GM18511 (cell line): ENCODE measurements around the gene SPSB1.

Experiments
- ATAC-seq: cut with Tn5 transposase; IDR thresholded peaks from one replicate; pipeline ENCODE4 v1.9.1; 2021; ENCODE audit warnings: mild to moderate bottlenecking, moderate library complexity; ENCODE audit not compliant: unreplicated experiment

SPSB1 gene

DNA sequence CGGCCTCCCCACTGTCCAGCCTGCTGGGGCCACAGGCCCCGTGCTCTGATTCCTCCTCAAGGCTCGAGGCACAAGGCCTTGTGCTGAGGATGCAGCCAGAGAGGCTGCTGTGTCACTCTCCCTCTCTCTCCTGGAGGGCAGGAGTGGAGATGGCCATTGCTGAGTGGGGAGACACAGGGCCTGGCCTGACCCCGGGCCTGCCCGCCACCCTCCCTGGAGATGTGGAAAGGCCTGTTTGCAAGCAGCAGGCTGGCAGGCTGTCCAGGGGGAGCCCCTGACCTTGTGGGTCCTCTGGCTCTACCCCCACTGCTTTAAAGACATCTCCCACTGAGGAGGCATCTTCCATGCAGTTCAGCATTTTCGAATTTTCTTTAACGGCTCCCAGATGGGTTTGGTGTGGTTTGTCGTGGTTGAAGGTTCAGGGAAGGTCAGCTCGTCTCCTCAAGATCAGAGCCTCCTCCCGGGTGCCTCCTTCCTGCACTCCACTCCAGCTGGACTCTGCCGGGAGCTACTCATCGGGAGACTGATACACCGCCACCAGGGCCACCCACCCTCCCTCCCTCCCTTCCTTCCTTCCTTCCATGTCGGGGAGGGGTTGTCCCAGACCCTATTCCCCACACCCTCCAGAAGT lies 69.1 kb downstream of the SPSB1 start:
- no peak for ATAC-seq

DNA sequence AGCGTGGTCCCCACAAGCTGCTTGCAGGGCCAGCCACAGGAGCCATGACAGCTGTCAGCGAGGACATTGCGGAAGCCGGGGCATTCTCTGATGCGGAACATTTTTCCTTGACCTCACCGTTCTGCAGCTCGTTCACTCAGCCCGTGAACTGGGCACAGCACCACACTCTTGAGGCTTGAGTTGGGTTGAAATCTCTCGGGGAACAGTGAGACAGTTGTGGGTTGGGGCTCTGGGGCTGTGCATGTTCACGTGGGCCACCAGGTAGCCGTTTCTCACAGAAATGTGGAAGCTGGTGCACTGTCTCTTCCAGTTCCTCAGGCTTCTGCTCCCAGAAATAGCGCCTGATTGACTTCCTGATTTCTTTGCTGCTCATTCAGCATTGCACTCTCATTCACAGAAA lies 69.8 kb downstream of the SPSB1 start:
- ATAC-seq, result no peak

DNA sequence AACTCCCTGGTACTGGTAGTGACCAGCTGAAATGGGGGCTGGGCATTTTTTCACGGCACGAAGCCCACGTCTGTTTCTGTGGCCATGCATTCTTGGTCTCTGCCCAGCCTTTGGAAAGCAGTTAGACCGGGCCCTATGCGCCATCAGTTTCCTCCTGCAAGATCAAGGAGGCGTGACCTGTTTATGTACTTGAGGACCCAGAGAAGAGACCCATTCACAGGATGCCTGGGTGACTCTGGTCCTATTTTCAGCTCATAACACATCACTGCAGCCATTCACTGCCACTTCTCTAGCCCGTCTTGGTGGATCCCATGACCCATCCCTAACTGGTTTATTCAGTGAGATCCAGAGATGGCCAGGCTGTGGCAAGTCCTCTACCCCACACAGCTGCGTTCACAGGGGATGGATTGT lies 70.4 kb downstream of the SPSB1 start:
- no peak for ATAC-seq

DNA sequence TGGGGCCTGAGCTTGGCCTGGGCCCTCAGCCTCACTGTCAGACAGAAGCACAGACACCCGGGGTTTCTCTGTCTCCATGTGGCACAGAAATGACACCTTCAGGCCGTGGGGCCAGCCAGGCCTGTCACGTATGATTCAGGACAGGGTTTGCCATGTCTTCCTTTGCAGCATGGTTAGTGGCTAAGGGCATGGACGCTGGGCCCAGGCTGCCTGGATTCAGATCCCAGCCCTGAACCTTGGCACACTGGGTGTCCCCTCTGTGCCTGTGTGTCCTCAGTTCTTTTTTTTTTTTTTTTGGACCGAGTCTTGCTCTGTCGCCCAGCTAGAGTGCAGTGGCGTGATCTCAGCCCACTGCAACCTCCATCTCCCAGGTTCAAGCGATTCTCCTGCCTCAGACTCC lies 73.6 kb downstream of the SPSB1 start:
- ATAC-seq, result no peak

DNA sequence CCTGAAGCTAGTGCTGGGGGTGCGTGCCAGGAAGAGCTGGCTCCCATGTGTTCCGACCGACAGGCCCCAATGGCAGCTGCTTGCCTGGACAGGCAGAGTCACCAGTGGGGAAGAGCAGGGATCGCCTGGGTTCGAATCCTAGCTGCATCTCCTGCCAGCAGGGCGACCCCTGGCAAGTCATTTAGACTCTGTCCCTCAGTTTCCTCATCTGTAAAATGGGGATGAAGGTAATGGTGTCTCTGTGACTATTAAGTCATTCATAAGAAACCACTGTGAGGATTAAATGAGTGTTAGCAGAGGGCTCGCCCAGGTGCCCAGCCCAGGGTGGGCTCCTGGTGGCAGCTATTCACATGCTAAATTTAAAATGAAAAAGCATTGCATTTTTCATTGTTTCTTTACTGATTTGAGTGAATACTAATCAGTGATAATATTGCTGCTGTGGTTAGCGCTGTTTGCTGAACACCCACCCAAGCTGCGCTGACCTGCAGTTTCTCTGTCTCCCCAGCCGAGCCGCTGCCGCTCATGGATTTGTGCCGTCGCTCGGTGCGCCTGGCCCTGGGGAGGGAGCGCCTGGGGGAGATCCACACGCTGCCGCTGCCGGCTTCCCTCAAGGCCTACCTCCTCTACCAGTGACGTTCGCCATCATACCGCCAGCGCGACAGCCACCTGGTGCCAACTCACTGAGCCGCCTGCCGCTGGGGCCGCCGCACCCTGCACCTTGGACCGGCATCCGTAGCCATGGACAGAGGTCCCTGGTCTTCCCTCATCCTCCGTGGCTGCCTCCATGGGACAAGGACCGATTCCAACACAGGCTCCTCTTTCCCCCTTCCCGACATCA lies 74.5 kb downstream of the SPSB1 start:
- no peak for ATAC-seq

DNA sequence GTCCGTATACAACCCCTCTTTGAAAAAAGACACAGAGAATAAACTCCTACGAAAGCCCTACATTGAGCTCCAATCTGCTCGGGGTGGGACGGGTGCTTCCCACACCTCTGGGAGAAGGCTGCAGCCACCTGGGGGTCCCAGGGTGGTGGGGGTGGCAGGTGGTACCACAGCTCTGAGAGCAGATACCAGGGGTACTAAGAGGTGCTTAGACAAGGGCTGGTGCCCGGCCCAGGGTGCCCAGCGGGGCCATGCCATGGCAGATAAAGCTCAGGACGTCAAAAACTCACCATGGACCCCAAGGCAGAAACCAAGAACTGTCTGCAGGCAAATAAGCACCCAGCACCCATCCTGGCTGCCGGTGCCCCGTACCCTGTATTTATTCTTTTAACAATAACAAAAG lies 75.1 kb downstream of the SPSB1 start:
- no peak for ATAC-seq

DNA sequence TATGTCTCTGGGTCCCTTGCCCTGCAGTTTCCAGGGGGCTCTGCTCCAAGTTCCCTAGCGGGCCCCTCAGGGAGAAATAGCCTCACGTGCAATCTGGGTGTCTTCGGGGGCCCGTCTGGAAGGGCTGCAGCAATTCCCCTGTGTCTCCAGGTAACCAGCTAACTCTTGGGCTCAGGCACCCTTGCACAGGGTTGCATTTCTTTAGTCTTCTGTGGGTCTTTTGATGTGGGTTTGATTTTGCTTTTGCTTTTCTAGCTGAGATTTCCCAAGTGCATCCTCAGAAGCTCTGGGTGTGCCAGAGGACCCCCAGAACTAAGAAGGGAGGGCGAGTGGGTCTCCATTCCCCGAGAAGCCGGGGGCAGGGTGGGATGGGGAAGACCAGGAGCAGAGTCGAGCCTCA lies 75.7 kb downstream of the SPSB1 start:
- no peak for ATAC-seq

DNA sequence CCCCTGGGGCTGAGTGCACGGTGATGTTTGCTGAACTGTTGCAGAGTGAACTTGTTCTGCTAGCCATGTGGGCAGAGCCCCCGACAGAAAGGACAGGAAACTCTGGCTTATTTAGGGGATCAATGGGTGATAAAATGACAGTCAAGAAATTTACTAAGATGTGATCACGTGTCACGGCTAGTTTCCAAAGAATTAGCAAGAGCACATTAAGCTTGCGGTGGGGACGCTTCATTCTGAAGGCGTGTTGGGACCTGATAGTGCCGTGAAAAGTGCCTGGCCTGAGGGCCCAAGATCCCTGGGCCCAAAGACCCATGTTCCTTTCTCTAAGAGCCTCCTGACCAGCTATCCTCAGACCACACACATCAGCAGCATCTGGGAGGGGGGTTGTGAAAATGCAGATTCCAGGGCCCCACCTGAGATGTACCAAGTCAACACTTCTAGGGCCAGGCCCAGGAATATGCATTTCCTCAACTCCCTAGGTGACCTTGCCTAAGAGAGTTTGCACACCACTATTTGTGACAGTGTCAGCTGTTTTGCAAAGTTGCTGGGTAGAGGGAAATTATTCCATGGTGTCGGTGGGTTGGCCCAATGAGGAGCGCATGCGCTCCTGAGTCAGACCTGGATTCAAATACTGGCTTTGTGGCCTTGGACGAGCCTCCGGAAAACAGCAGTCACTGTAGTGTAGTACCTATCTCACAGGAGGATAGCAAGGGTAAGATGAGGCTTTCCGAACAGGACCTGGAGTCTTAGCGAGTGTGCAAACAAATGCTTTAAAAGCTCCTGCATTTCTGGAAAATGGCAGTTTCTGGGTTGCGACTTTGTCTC lies 77.5 kb downstream of the SPSB1 start:
- ATAC-seq, result no peak

DNA sequence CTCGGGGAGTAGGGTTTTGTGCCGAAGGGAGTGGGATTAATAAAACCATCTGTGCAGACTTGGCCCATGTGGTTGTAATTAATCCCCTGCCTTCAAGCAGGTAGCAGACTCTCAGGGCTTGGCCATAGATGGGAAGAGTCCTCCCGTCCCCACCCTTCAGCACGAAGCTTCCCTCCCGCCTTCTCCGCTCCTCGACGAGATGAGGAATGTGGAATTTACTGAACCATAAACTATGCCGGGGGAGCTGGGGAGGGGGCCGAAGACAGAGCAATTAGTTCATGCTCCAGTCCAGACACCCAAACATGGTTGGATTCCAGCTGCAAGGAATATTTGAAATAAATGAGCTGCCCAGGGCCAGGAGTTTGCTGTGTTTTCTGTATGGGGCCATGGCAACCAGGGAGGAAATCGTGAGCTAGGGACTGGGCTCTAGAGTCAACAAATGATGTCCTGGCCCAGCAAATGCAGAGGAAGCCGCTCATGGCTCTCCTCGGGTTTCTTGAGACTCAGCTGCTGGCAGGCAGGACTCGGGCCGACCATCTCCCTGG lies 78.8 kb downstream of the SPSB1 start:
- ATAC-seq, result no peak

DNA sequence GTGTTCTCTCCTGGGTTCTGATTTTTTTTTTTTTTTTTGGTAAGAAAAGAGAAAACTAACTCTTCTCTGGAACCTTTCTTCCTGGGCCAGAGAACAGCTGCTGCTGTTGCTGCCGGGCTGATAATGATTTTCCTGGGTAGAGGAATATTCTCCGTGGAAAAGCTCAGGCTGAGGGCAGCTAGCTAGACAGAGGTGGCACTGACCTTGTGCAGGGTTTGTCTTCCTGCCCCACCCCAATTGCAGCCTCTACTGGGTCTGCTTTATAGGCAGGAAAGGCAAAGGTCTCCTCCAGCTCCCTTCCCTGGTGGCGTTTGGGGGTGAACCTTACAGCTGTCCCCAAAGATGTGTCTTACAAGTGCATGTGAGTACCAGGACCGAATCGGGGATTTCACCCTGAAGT lies 79.3 kb downstream of the SPSB1 start:
- ATAC-seq, result no peak

DNA sequence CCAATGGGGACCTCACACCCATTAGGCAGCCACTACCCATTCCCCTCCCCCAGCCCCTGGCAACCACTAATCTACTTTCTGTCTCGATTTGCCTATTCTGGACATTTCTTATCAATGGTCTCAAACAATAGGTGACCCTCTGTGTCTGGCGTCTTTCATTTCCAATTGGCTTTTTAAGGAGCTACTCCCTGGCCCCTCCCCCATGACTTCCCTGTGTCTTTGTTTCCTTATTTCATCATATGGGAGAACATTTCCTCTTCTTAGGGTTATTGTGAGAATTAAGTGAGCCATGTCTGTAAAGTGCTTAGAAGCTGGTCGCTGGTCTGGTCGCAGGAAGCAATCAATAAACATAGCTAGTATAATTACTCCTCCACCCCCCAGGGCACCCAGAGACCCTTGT lies 80.9 kb downstream of the SPSB1 start:
- ATAC-seq, result no peak

DNA sequence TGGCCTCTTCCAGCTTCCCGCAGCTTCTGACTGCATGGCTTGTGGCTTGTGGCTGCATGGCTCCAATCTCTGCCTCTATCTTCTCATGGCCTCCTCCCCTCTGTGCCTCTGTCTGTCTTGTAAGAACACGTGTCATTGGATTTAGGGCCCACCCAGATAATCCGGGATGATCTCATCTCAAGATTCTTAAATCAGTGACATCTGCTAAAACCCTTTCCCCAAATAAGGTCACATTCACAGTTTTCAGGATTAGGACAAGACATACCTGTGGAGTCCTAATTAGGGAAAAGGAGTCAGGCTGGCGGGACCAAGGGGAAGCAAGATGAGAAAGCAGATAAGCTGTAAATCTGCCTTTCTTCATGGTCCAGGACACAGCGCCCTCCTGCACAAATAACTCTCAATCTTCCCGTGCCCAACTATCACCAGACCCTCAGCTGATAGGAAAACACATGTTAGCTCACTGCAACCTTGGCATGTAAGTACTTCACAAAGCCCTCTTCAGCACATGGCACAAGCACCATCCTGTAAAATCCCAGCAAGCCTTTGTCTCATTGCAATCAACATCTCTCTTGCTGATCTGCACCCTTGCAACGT lies 82.2 kb downstream of the SPSB1 start:
- ATAC-seq, result no peak

DNA sequence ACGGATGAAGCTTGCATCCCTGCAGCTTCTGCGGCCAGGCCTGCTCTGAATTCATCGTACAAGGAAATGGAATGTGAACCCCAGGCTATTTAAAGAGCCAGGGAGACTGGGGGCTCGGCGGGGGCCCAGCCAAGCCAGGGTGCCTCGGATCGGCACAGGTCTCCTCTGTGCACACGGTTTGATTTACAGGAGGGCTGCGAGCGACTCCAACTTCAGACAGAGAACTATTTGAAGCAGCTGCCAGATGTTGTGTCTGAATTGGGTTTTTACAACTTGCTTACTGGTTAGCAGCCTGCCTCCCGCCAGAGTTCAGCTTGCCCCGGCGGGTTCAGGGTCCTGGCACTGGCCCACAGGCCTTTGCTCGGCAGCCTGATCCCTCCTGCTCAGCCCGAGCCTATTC lies 83.2 kb downstream of the SPSB1 start:
- ATAC-seq, result no peak

DNA sequence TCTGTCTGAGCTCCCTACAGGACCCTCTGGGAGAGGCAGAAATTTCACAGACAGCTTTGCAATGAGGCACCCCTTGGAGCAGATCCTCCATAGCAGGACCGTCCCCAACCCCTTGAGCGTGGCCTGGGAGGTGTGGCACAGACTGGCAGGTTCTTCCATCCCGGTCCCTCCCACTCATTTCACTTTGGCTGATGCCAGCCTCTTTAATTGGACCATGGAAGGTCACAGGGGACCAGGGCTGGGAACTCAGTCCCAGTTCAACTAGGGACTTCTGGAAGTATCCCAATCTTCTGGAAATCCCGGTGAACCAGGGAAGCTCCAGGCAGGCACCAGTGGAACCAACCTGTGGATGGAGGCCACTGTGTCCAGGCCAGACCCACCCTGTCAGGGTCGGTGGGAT lies 83.7 kb downstream of the SPSB1 start:
- ATAC-seq, result no peak

DNA sequence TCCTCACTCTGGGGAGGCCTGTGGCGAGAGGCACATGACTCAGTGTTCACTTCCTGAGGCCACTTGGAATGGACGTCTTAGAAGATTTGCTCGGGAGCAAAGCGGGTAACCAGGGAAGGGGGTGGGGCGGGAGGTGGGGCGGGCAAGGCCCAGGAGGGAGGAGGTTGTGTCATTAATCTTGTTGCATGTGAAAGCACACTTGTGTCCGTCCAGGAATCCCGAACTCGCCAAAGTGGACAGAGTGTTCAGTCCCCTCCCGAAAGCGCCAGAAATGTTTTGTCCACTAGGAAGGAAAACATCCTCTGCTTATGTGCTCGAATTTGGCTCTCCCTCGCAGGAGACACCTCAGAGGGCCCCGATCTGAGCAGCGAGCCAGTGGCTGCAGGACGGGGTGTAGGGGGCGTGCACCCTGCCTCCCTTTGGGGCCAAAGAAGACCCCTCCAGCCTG lies 84.2 kb downstream of the SPSB1 start:
- no peak for ATAC-seq

DNA sequence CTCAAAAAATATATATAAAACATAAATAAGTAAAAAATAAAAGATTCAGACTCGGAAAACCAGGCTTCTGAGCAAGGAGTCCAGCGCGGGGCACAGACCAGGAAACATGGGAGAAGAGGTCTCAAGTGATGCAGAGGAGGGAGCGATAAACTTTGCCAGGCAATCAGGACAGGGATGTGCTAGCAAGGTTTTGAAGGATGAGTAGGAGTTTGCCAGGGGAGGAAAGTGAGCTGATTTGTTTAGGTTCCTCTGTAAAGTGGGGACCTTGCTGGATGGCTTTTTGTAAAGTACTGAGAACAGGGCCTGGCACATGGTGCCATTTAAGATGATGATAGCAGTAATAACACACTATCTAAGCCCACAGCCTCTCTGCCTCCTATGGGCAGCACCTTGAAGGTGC lies 86.1 kb downstream of the SPSB1 start:
- no peak for ATAC-seq

DNA sequence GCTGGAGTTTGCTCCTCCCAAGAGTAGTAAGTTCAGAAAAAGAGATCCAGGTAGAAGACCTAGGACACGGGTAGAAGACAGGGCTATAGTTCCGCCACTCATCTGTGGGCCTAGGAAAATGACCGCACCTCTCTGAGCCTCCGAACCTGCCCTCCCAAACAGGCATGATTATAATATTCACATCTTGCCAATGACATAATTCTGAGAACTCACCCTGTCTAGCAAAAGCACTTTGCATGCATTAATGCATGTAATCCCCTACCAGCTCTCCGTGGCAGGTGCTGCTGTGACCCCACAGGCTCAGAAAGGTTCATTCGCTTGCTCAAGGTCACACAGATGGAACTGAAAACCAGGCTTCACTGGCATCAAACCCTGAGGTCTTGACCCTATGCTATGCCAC lies 88.0 kb downstream of the SPSB1 start:
- ATAC-seq, result no peak

DNA sequence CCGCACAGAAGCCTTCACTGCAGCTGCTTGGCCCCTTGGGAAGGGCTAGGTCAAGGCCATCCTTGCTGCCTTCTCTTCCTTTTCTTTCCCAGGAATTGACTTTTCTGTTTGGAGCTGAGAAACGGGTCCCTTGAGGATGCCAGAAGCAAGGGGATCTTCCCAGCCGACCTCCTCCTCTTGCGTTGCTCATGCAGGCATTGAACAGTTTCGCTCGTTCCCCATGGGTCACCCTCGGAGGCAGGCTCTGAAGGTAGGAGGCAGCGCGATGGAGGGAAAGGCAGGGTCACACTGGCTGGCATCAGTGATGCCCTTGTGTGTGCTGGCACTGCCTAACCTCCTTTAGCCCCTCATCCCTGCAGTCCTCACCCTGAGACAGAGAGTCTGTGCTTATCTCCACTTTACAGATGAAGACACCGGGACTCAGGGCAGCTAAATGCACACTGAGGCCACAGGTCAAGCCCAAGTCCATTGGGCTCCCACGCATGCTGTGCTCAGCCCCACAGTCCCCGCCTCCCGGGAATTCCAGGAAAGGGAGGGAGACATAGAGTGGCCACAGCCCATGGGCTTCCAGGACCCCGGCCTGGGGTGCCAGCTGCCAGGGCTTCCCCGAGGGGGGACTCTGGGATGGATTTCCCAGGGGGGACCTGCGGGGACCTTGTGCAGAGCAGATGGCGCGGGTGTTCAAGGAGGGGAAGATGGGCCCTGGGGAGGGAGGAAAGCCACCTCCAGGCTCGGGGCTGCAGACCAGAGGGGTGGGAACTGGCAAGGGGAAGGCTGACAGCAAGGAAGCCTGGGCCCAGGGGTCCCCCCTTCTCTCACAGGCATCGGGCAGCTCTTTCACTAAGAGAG lies 90.2 kb downstream of the SPSB1 start:
- no peak for ATAC-seq

DNA sequence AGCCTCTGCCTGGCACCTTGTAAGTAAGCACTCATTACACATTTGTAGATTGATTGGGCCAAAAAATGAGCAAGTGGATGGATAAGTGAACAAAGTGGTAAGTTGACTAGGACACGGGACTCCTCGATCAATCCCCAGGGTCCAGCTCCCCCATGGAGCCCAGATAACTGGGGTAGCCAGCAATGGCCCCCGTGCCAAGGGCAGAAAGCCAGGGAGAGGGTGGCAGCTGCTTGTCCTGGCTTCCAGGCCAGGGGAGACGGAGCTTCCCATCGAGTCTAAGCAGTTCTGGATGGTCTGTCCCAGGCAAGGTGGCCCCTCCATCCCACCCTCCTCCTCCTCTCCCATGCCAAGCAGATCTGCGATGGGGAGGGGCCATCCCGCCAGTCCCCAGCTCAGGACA lies 91.4 kb downstream of the SPSB1 start:
- ATAC-seq, result no peak

DNA sequence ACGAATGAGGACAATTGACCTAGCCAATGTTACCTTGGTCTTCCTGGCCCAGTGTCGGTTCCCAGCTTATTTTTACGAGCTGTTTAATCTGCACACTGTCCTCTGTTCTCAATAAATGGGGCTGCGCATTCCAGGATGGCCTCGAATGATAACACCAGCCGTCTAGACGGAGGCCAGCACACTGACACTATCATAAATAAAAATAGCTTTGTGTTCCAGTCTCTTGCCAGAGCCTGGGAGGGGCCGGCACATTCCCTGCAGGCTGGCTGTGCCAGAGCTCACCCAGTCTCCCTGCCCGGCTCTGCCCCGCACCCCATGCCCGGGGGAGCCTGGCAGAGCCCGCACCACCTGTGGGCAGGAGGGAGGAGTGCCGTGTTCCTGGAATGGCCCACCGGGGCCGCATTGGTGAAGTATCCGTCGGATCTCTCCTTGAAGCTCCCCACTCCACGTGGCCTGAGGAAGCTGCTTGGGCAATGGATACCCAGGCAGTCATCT lies 92.1 kb downstream of the SPSB1 start:
- no peak for ATAC-seq
